Duodenal mucosa (tissue), 2 donors: ENCODE results near the gene MTCL1.

Experiments used
- H3K27ac ChIP-seq: one replicate; pipeline ENCODE4 v1.7.0; 2013; ENCODE audit warnings: low read depth, low read length
- H3K27me3 ChIP-seq, 2 donors: one replicate each; pipeline ENCODE4 v1.7.0; 2013; ENCODE audit warnings: low read length in 2 of 2, control low read depth in 1 of 2; ENCODE audit not compliant: insufficient read depth in 2 of 2, control insufficient read depth in 1 of 2
- H3K36me3 ChIP-seq, 2 donors: one replicate each; pipeline ENCODE4 v1.7.0; 2013; ENCODE audit warnings: low read length in 2 of 2, control low read depth in 1 of 2; ENCODE audit not compliant: insufficient read depth in 2 of 2, control insufficient read depth in 1 of 2
- H3K4me1 ChIP-seq, 2 donors: one replicate each; pipeline ENCODE4 v1.7.0; 2013; ENCODE audit warnings: low read length in 2 of 2, control low read depth in 1 of 2; ENCODE audit not compliant: insufficient read depth in 2 of 2, control insufficient read depth in 1 of 2
- H3K4me3 ChIP-seq, 2 donors: one replicate each; pipeline ENCODE4 v1.7.0; 2013; ENCODE audit warnings: low read length in 2 of 2, low read depth in 1 of 2
- H3K9ac ChIP-seq, 2 donors: one replicate each; pipeline ENCODE4 v1.7.0; 2013; ENCODE audit warnings: low read length in 2 of 2, low read depth in 1 of 2
- H3K9me3 ChIP-seq, 2 donors: one replicate each; pipeline ENCODE4 v1.7.0; 2013; ENCODE audit warnings: low read length in 2 of 2, control low read depth in 1 of 2; ENCODE audit not compliant: control insufficient read depth in 1 of 2

Gene MTCL1

DNA sequence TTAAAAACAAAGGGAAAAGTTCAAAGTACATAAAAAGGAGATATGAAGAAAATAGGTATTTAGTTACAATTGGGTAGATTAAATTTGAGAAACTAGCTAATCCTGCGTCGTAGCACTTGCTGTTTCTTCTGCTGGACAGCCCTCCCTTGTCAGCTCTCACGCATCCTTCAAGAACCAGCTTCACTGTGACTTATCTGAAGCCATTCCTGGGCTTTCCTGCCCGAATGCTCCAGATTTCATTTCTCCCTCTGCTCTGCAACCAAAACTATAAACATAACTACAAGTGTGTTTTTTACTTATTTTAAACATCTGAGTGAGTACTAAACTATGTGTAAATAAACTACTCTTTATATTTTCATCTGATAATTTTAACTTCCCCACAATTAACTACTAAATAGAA lies 149.2 kb downstream of the MTCL1 start:
- Histone ChIP-seq H3K4me3 (no peak overlapping the region), H3K36me3 (no peaks in the 10 kb centered on the region), H3K9me3 (no peaks in the 10 kb centered on the region), H3K27me3 (no peaks in the 10 kb centered on the region), H3K9ac (no peak overlapping the region), H3K27ac (no peak overlapping the region), H3K4me1 (no peaks in the 10 kb centered on the region)

DNA sequence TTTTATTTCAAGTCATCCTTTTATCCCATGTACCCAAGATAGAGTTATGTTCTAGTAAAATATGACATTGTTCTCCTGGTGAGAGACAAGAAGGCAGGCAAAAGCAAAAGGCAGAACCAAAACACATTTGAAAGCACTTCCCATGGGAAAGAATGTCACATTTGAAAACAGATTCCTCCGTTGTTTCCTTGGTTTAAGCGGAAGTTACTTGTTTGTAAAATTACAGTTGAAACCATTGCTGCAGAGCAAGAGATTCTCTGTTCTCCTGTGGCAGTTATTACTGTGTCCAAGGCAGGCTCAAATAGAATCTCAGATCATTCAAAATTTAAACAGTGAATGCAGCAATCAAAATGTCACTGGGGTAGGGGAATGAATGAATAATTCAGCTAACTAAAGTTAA lies 149.6 kb downstream of the MTCL1 start:
- Histone ChIP-seq H3K9me3 (no peaks in the 10 kb centered on the region), H3K4me3 (no peak overlapping the region), H3K27ac (no peak overlapping the region)

DNA sequence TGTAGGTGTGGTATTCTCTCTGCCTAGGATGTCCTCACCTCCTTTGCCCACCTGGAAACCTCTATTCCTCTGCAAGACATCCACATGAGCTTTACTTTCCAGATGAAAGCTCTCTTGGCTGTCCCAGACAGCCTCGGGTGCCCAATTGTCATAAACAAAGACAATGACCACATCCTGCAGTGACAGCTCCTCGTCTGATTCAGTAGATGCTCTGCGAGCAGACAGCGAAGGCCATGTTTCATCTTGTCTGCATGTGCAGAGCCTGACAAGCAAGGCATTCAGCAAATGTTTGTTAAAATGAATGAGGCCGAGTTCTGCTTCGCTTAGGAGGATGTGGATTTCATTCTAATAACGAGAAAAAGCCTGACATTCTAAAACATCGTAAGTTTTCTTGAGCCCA lies 150.9 kb downstream of the MTCL1 start:
- no peaks in the 10 kb centered on the region for H3K36me3 ChIP-seq
- H3K27ac ChIP-seq: no peak overlapping the region
- H3K4me1 ChIP-seq: no peaks in the 10 kb centered on the region
- no peaks in the 10 kb centered on the region for H3K27me3 ChIP-seq
- no peak overlapping the region for H3K4me3 ChIP-seq
- H3K9me3 ChIP-seq: no peaks in the 10 kb centered on the region
- H3K9ac ChIP-seq: no peak overlapping the region

More for the DNA sequence above, 149.6 kb downstream of the MTCL1 start:
- H3K27me3 ChIP-seq: no peaks in the 10 kb centered on the region
- no peaks in the 10 kb centered on the region for H3K4me1 ChIP-seq
- H3K36me3 ChIP-seq: no peaks in the 10 kb centered on the region
- no peak overlapping the region for H3K9ac ChIP-seq

GRCh38 chr18:8856769-8857393 lies 151.5 kb downstream of the MTCL1 start:
- H3K27me3 ChIP-seq: no peaks in the 10 kb centered on the region

GRCh38 chr18:8857806-8858205 lies 152.4 kb downstream of the MTCL1 start:
- no peak overlapping the region for H3K4me3 ChIP-seq
- H3K27me3 ChIP-seq: no peaks in the 10 kb centered on the region

More at GRCh38 chr18:8856769-8857393, 151.5 kb downstream of the MTCL1 start:
- H3K27ac ChIP-seq: no peak overlapping the region
- H3K36me3 ChIP-seq: no peaks in the 10 kb centered on the region
- no peaks in the 10 kb centered on the region for H3K9me3 ChIP-seq
- H3K9ac ChIP-seq: no peak overlapping the region
- H3K4me1 ChIP-seq: no peaks in the 10 kb centered on the region
- H3K4me3 ChIP-seq: no peak overlapping the region

DNA sequence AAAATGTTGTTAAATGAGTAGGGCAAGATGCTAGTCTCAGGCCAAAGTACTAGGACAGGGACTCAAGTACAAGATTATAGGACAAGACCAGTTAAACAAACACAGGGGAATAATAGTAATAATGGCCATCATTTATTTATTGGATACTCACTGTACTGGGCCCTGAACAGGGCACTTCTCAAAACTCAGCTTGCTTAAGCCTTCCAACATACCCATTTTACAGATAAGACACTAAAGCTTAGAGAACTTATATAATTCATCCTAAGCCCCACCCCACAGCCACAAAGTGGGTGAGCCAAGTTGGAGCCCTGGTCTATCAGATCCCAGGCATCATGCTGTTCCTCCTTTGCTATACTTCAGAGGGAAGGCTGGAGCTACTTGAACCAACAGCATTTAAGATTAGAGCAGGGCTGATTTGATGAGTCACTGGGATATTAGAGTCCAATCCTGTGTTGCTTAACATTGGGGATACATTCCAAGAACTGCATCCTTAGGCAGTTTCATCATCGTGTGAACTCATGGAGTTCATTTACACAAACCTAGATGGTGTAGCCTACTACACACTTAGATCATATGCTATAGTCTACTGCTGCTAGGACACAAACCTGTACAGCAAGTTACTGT lies 153.6 kb downstream of the MTCL1 start:
- H3K27me3 ChIP-seq: no peaks in the 10 kb centered on the region
- no peaks in the 10 kb centered on the region for H3K4me1 ChIP-seq
- H3K9me3 ChIP-seq: no peaks in the 10 kb centered on the region
- H3K27ac ChIP-seq: no peak overlapping the region
- no peak overlapping the region for H3K9ac ChIP-seq
- no peak overlapping the region for H3K4me3 ChIP-seq
- H3K36me3 ChIP-seq: no peaks in the 10 kb centered on the region

More at GRCh38 chr18:8857806-8858205, 152.4 kb downstream of the MTCL1 start:
- Histone ChIP-seq H3K9ac (no peak overlapping the region), H3K4me1 (no peaks in the 10 kb centered on the region), H3K9me3 (no peaks in the 10 kb centered on the region), H3K36me3 (no peaks in the 10 kb centered on the region), H3K27ac (no peak overlapping the region)

GRCh38 chr18:8860845-8861642 lies 155.7 kb downstream of the MTCL1 start:
- Histone ChIP-seq H3K9ac (no peak overlapping the region), H3K4me3 (no peak overlapping the region), H3K27ac (no peak overlapping the region), H3K4me1 (no peaks in the 10 kb centered on the region), H3K36me3 (no peaks in the 10 kb centered on the region), H3K27me3 (no peaks in the 10 kb centered on the region), H3K9me3 (no peaks in the 10 kb centered on the region)

DNA sequence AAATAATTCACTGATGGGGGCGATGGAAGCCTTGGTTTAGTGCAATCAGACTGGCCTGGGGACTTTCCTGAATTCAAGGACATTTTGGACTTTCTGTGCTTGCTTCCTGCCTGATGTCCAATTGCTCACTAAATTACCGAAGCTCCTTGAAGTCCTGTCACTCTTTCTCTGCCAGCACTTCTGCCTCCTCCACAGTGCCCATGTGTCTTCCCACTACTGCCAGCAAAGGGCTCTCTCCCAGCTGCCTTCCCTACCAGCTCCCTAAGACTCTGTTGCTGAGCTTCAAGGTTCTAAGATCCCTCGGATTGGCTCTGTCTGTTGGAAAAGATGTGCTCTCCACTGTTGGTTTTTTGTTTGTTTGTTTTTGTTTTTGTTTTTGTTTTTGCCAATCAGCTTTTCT lies 158.1 kb downstream of the MTCL1 start:
- H3K9me3 ChIP-seq: no peaks in the 10 kb centered on the region
- H3K9ac ChIP-seq: no peak overlapping the region
- H3K4me3 ChIP-seq: no peak overlapping the region
- H3K27me3 ChIP-seq: no peaks in the 10 kb centered on the region
- H3K36me3 ChIP-seq: no peaks in the 10 kb centered on the region
- H3K27ac ChIP-seq: no peak overlapping the region
- no peaks in the 10 kb centered on the region for H3K4me1 ChIP-seq

- Histone ChIP-seq H3K9ac (no peak overlapping the region), H3K27ac (no peak overlapping the region), H3K27me3 (no peaks in the 10 kb centered on the region), H3K9me3 (no peaks in the 10 kb centered on the region), H3K4me1 (no peaks in the 10 kb centered on the region), H3K4me3 (no peak overlapping the region), H3K36me3 (no peaks in the 10 kb centered on the region)
These were observed 160.6 kb downstream of the MTCL1 start for GRCh38 chr18:8865934-8866333.

DNA sequence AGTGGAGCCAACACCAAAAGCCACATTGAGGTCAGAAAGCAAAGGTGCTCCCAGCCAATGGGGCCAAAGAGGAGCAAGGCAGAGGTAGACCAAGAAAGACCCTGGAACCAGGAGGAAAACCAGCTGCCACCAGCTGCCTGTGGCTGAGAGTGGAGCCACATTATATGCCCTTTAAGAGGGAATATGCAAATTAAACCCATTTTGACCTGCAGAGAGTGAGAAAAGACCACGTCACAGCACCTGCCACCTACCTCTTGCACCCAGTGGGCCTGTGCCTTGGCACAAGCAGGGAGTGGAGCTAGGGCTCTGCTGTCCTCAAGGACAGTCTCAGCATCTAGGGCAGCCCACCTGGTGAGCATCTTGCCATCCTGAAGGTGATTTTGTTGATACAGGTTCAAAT lies 161.3 kb downstream of the MTCL1 start:
- Histone ChIP-seq H3K4me1 (no peaks in the 10 kb centered on the region), H3K27ac (no peak overlapping the region), H3K27me3 (no peaks in the 10 kb centered on the region), H3K9ac (no peak overlapping the region), H3K9me3 (no peaks in the 10 kb centered on the region), H3K4me3 (no peak overlapping the region), H3K36me3 (no peaks in the 10 kb centered on the region)
